CD4-positive, alpha-beta T cell (primary cell): ENCODE measurements around the gene JUN. TPM values are rescaled to one million over a fixed set of nuclear protein-coding genes. Genes with fewer than 3 reads are reported as not detected.

Experiments used
- ATAC-seq: fragments of 200-7000 bp; cut with Tn5 transposase; one replicate; pipeline ENCODE4 v1.10.0; 2022; ENCODE audit warnings: mild to moderate bottlenecking; ENCODE audit not compliant: poor library complexity
- CTCF ChIA-PET: fragments of 350-600 bp; sonication (Branson Sonifier 250); formaldehyde crosslinking; loops from one replicate; lab custom pipeline; 2021; ENCODE audit warnings: antibody characterized with exemption, inconsistent platforms; lab: Charles Lee
- POLR2A ChIA-PET: fragments of 350-600 bp; sonication (Branson Sonifier 250); formaldehyde crosslinking; loops from one replicate; lab custom pipeline; 2021; ENCODE audit warnings: antibody characterized with exemption, inconsistent platforms; lab: Charles Lee
- DNase-seq, 14 experiments: peaks; one replicate each; pipeline ENCODE4 v3.0.0-alpha.2; 2013 to 2020; ENCODE audit warnings: mixed read lengths in 2 of 14
- H3K27ac ChIP-seq, 2 donors: one replicate each; pipeline versions ENCODE4 v1.5.1 to v1.7.0; 2013; ENCODE audit warnings: low read length in 2 of 2, low read depth in 1 of 2, mild to moderate bottlenecking in 1 of 2
- H3K27me3 ChIP-seq, 2 experiments: 1 replicate in 1 of 2; 2 replicates in 1 of 2; pipeline versions ENCODE4 v1.6.1 to v1.7.0; 2013; ENCODE audit warnings: low read length in 2 of 2, control low read depth in 1 of 2, mild to moderate bottlenecking in 1 of 2, moderate library complexity in 1 of 2; ENCODE audit not compliant: insufficient read depth in 2 of 2, control insufficient read depth in 1 of 2
- H3K36me3 ChIP-seq: one replicate; pipeline ENCODE4 v1.6.1; 2013; ENCODE audit warnings: low read length, control low read depth; ENCODE audit not compliant: insufficient read depth
- H3K4me1 ChIP-seq: one replicate; pipeline ENCODE4 v1.6.1; 2013; ENCODE audit warnings: low read length, control low read depth; ENCODE audit not compliant: insufficient read depth
- H3K4me3 ChIP-seq: one replicate; pipeline ENCODE4 v1.5.1; 2013; ENCODE audit warnings: mild to moderate bottlenecking, low read length, moderate library complexity
- H3K9me3 ChIP-seq, 2 experiments: 1 replicate in 1 of 2; 2 replicates in 1 of 2; pipeline versions ENCODE4 v1.6.1 to v1.7.0; 2013; ENCODE audit warnings: low read length in 2 of 2, mild to moderate bottlenecking in 2 of 2, control low read depth in 1 of 2, moderate library complexity in 1 of 2; ENCODE audit not compliant: control insufficient read depth in 1 of 2, insufficient read depth in 1 of 2
- H3K27ac Mint-ChIP-seq: one replicate; pipeline ENCODE4 v1.8.0; 2020; ENCODE audit warnings: mixed read lengths
- H3K27me3 Mint-ChIP-seq: one replicate; pipeline ENCODE4 v1.8.0; 2021; ENCODE audit warnings: mixed read lengths
- H3K36me3 Mint-ChIP-seq: one replicate; pipeline ENCODE4 v1.8.0; 2021; ENCODE audit warnings: low read depth, mixed read lengths
- H3K4me1 Mint-ChIP-seq: one replicate; pipeline ENCODE4 v1.8.0; 2021; ENCODE audit warnings: low read depth, mixed read lengths
- H3K4me3 Mint-ChIP-seq: one replicate; pipeline ENCODE4 v1.8.0; 2020; ENCODE audit warnings: mild to moderate bottlenecking, mixed read lengths
- H3K9me3 Mint-ChIP-seq: one replicate; pipeline ENCODE4 v1.8.0; 2020; ENCODE audit warnings: mixed read lengths
- intact Hi-C, 2 experiments: fragments of 100-400 bp; cut with DNase I in 1 of 2; cut with micrococcal nuclease in 1 of 2; formaldehyde crosslinking; loops; one replicate each; pipeline versions ENCODE4 v1.15.1 to v1.9.0; 2023 to 2025; cut with DNase I, micrococcal nuclease
- total RNA-seq, 174 experiments: library from RNA in 2 of 174; stranded (reverse) in 2 of 174; gene quantifications; one replicate each; pipeline ENCODE4 v1.2.3 and lab custom pipeline; 2021 to 2026
- TF ChIP-seq, protein P1 (sequence below): fragments of 200-600 bp; IDR thresholded peaks from one replicate; pipeline ENCODE4 v1.8.0; 2022; ENCODE audit warnings: antibody characterized with exemption, mild to moderate bottlenecking

Gene JUN
- total RNA-seq, 2 experiments from 2014 or later = 585 to 588 TPM

DNA sequence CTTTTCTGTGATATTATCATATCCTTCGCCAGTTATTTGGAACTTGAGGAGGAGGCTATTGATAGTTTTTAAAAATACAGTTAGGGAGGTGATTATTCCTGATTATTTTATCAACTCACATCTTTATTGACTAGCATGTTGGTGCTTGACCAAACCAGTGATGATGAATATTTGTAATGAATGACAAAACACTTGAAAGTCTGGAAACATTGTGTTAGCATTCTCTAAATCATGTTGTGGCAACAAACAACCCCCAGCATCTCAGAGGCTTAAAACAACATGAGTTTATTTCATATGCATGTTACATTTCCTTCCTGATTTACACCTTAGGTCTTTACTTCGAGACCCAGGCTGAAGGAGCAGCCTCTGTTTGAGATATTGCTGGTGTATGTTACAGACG, 10.7 kb upstream of the JUN start:
- ChIA-PET CTCF (no interaction called here), POLR2A (interaction anchor here (1.9 kb wide), 1 partner anchor 9 kb away, joined by 5 read pairs; no protein-coding TSS in a partner anchor)
- Histone ChIP-seq H3K27me3 (no peaks in the 10 kb centered on the region), H3K4me1 (peaks cover 6% of the 10 kb centered on the region), H3K4me3 (no peak overlapping the region), H3K36me3 (no peaks in the 10 kb centered on the region), H3K27ac (no peak overlapping the region), H3K9me3 (no peaks in the 10 kb centered on the region)
- DNase-seq = no peak
- Mint-ChIP-seq H3K9me3 (no peaks in the 10 kb centered on the region), H3K27ac (no peak overlapping the region), H3K27me3 (no peaks in the 10 kb centered on the region), H3K4me3 (no peak overlapping the region), H3K4me1 (peaks cover 39% of the 10 kb centered on the region), H3K36me3 (peaks cover 14% of the 10 kb centered on the region)
- TF ChIP-seq, protein P1, sequence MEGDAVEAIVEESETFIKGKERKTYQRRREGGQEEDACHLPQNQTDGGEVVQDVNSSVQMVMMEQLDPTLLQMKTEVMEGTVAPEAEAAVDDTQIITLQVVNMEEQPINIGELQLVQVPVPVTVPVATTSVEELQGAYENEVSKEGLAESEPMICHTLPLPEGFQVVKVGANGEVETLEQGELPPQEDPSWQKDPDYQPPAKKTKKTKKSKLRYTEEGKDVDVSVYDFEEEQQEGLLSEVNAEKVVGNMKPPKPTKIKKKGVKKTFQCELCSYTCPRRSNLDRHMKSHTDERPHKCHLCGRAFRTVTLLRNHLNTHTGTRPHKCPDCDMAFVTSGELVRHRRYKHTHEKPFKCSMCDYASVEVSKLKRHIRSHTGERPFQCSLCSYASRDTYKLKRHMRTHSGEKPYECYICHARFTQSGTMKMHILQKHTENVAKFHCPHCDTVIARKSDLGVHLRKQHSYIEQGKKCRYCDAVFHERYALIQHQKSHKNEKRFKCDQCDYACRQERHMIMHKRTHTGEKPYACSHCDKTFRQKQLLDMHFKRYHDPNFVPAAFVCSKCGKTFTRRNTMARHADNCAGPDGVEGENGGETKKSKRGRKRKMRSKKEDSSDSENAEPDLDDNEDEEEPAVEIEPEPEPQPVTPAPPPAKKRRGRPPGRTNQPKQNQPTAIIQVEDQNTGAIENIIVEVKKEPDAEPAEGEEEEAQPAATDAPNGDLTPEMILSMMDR = no peak
- no peak for ATAC-seq
- intact Hi-C loops = no loop called here

DNA sequence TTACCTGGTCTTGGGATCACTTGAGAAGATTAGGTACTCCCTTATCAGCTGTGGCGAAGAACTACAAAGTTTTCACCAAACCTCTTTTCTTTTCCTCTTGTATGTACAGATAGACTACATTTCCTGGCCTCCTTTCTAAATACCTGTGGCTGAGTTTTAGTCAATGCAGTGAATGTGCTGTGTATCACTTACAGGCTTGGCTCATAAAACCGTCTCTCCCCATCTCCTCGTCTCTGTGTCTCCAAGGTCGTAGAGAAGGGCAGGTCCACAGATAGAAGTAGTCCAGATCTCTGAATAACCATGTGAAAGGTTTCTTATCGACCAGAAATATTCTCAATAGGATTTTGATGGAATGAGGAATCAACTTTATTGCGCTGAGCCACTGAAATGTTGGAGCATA, 9.0 kb upstream of the JUN start:
- intact Hi-C loops = loop anchor here in 1 of 2 experiments (2.0 kb wide), 1 partner anchor 20 kb away; no protein-coding TSS in a partner anchor
- CTCF ChIA-PET = no interaction called here
- TF ChIP-seq, protein P1 = no peak

DNA sequence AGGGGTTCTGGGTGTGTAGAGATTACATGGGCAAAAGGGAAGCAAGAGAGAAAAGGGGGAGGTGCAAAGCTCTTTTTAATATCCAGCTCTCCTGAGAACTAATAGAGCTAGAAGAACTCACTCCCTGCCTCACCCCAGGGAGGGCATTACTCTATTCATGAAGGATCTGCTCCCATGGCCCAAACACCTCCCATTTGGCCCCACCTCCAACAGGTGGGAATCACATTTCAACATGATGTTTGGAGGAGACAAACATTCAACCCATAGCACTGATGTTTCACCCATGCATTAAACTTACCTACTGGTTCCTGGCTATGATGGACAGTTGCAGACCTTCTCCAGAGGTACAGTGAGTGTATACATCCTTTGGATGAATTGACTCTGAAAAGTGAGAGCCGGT, 7.3 kb upstream of the JUN start:
- no peak overlapping the region for H3K4me3 ChIP-seq
- H3K9me3 Mint-ChIP-seq = peaks cover 7% of the 10 kb centered on the region
- ATAC-seq (no peak), DNase-seq (no peak)
- intact Hi-C loops = no loop called here
- H3K4me1 ChIP-seq = peaks cover 6% of the 10 kb centered on the region
- POLR2A ChIA-PET = no interaction called here
- no peaks in the 10 kb centered on the region for H3K27me3 ChIP-seq
- CTCF ChIA-PET = no interaction called here
- H3K27me3 Mint-ChIP-seq = no peaks in the 10 kb centered on the region
- TF ChIP-seq, protein P1 = no peak
- no peak overlapping the region for H3K27ac ChIP-seq
- H3K9me3 ChIP-seq = no peaks in the 10 kb centered on the region
- peaks cover 36% of the 10 kb centered on the region for H3K36me3 Mint-ChIP-seq
- no peak overlapping the region for H3K27ac Mint-ChIP-seq
- H3K4me3 Mint-ChIP-seq = no peak overlapping the region
- H3K36me3 ChIP-seq = no peaks in the 10 kb centered on the region
- peaks cover 58% of the 10 kb centered on the region for H3K4me1 Mint-ChIP-seq

More for the DNA sequence above, 9.0 kb upstream of the JUN start:
- Mint-ChIP-seq H3K27me3 (no peaks in the 10 kb centered on the region), H3K36me3 (peaks cover 31% of the 10 kb centered on the region), H3K9me3 (peaks cover 7% of the 10 kb centered on the region), H3K4me1 (peaks cover 46% of the 10 kb centered on the region), H3K27ac (no peak overlapping the region), H3K4me3 (no peak overlapping the region)
- H3K27ac ChIP-seq = no peak overlapping the region
- DNase-seq (no peak), ATAC-seq (no peak)
- H3K4me3 ChIP-seq = no peak overlapping the region
- POLR2A ChIA-PET = interaction anchor here (1.3 kb wide), 1 partner anchor 9 kb away, joined by 4 read pairs; the partner anchor contains the start of gene JUN
- no peaks in the 10 kb centered on the region for H3K9me3 ChIP-seq
- peaks cover 6% of the 10 kb centered on the region for H3K4me1 ChIP-seq
- no peaks in the 10 kb centered on the region for H3K27me3 ChIP-seq
- no peaks in the 10 kb centered on the region for H3K36me3 ChIP-seq
